Right hindlimb (tissue), 1 donor: ENCODE data around the gene SERP1.

Experiments
- DNase-seq: peaks from one replicate; pipeline ENCODE4 v3.0.0-alpha.2; 2018

Gene SERP1

GRCh38 chr3:150546226-150547044 is at the start of gene SERP1, which contains the start of gene EIF2A:
SERP1 (minus strand) TSS chr3:150546496; CDS start chr3:150546135, 361 bp downstream.
EIF2A (plus strand) TSS chr3:150546787; CDS start chr3:150546803, 16 bp downstream.
- DNase-seq = peak; percentile 100

- DNase-seq = no peak
These were observed 47.9 kb upstream of the SERP1 start for GRCh38 chr3:150594150-150594549.

- no peak for DNase-seq
These were observed 43.5 kb upstream of the SERP1 start for GRCh38 chr3:150589759-150590158.

GRCh38 chr3:150588027-150588830 is 41.9 kb upstream of the SERP1 start:
- DNase-seq = no peak

GRCh38 chr3:150583028-150583427 is 36.7 kb upstream of the SERP1 start:
- DNase-seq = no peak

- no peak for DNase-seq
These were observed 36.3 kb upstream of the SERP1 start for GRCh38 chr3:150582620-150583019.

- DNase-seq = no peak
These were observed 34.9 kb upstream of the SERP1 start for GRCh38 chr3:150581174-150581573.

- DNase-seq = no peak
These were observed 31.6 kb upstream of the SERP1 start for GRCh38 chr3:150577855-150578254.

- DNase-seq = no peak
These were observed 21.0 kb upstream of the SERP1 start for GRCh38 chr3:150567328-150567727.

- DNase-seq = no peak
These were observed 17.9 kb upstream of the SERP1 start for GRCh38 chr3:150564243-150564642.

GRCh38 chr3:150557725-150558124 is 11.4 kb upstream of the SERP1 start:
- DNase-seq = no peak

- no peak for DNase-seq
These were observed 10.5 kb upstream of the SERP1 start for GRCh38 chr3:150556792-150557191.

GRCh38 chr3:150555859-150556436 is 9.7 kb upstream of the SERP1 start:
- no peak for DNase-seq

GRCh38 chr3:150547045-150547741 is 897 bp upstream of the SERP1 start:
- no peak for DNase-seq

GRCh38 chr3:150545419-150546225 is 674 bp downstream of the SERP1 start:
- DNase-seq = no peak

- no peak for DNase-seq
These were observed 1.6 kb downstream of the SERP1 start for GRCh38 chr3:150544726-150545125.

GRCh38 chr3:150544041-150544440 is 2.3 kb downstream of the SERP1 start:
- DNase-seq = no peak

GRCh38 chr3:150543531-150543930 is 2.8 kb downstream of the SERP1 start:
- DNase-seq = no peak

- DNase-seq = no peak
These were observed 3.2 kb downstream of the SERP1 start for GRCh38 chr3:150543128-150543527.

- DNase-seq = no peak
These were observed 5.3 kb downstream of the SERP1 start for GRCh38 chr3:150540991-150541390.

GRCh38 chr3:150540297-150540696 is 6.0 kb downstream of the SERP1 start:
- no peak for DNase-seq
